ELR (cell line): ENCODE data around the gene TXNDC8.

Experiments used
- DNase-seq: peaks from one replicate; pipeline ENCODE4 v3.0.0-alpha.2; 2015; ENCODE audit warnings: low read depth

Gene TXNDC8

GRCh38 chr9:110278080-110278707 lies 59.5 kb downstream of the TXNDC8 start:
- peak; percentile 55 for DNase-seq

GRCh38 chr9:110276781-110277180 lies 60.9 kb downstream of the TXNDC8 start:
- no peak for DNase-seq

GRCh38 chr9:110270211-110270995 lies 67.3 kb downstream of the TXNDC8 start:
- DNase-seq, result no peak

GRCh38 chr9:110266795-110267194 lies 70.9 kb downstream of the TXNDC8 start:
- DNase-seq, result no peak

- DNase-seq, result no peak
Observed at GRCh38 chr9:110261632-110262031, 76.0 kb downstream of the TXNDC8 start.

GRCh38 chr9:110260911-110261310 lies 76.8 kb downstream of the TXNDC8 start:
- DNase-seq, result no peak

GRCh38 chr9:110259566-110259965 lies 78.1 kb downstream of the TXNDC8 start:
- DNase-seq, result no peak

GRCh38 chr9:110258690-110259091 lies 79.0 kb downstream of the TXNDC8 start:
- DNase-seq, result no peak

GRCh38 chr9:110257956-110258355 lies 79.7 kb downstream of the TXNDC8 start:
- DNase-seq, result no peak

- peak; percentile 36 for DNase-seq
Observed at GRCh38 chr9:110257097-110257841, 80.4 kb downstream of the TXNDC8 start.

GRCh38 chr9:110256380-110257096 lies 81.1 kb downstream of the TXNDC8 start, which contains the start of gene TXN:
TXN (minus strand) TSS chr9:110256507; CDS start chr9:110256435, 72 bp downstream.
- DNase-seq, result peak; percentile 92

GRCh38 chr9:110255463-110256379 lies 81.9 kb downstream of the TXNDC8 start:
- peak; percentile 86 for DNase-seq

GRCh38 chr9:110255034-110255462 lies 82.6 kb downstream of the TXNDC8 start:
- DNase-seq, result no peak

- DNase-seq, result no peak
Observed at GRCh38 chr9:110254500-110254899, 83.2 kb downstream of the TXNDC8 start.
